LNCaP clone FGC (cell line): ENCODE results near the gene SULT1C3.

ENCODE experiments used
- DNase-seq: peaks from one replicate; pipeline ENCODE4 v3.0.0-alpha.2; 2011; ENCODE audit warnings: low read depth
- H3K4me3 ChIP-seq: 2 replicates; pipeline ENCODE4 v1.5.1; 2011; ENCODE audit warnings: mild to moderate bottlenecking, low read depth, low read length, control low read depth
- TF ChIP-seq, protein P1 (sequence below): IDR thresholded peaks from 2 replicates; pipeline ENCODE4 v1.5.1; 2012; ENCODE audit warnings: mild to moderate bottlenecking; ENCODE audit not compliant: control insufficient read depth, insufficient read depth; ENCODE audit errors: extremely low read depth

SULT1C3 gene

DNA sequence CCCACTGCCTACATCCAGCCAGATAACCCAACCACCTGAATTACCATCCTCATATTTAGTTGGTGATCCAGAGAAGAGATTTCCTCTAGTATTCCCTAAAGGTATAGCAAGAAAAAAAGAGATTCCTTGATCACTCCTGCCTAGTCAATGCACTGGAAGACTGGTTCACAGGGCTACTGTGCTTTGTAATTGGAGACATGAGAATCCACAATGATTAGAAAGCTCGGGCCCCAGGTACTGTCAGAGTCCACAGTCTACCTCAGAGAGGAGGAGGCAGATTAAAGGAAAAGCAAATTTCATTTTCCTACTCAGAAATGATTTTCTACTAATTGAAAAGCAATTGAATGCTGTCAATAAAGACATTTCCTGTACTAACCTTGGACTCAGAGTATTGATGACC, 22.3 kb downstream of the SULT1C3 start:
- TF ChIP-seq, protein P1, sequence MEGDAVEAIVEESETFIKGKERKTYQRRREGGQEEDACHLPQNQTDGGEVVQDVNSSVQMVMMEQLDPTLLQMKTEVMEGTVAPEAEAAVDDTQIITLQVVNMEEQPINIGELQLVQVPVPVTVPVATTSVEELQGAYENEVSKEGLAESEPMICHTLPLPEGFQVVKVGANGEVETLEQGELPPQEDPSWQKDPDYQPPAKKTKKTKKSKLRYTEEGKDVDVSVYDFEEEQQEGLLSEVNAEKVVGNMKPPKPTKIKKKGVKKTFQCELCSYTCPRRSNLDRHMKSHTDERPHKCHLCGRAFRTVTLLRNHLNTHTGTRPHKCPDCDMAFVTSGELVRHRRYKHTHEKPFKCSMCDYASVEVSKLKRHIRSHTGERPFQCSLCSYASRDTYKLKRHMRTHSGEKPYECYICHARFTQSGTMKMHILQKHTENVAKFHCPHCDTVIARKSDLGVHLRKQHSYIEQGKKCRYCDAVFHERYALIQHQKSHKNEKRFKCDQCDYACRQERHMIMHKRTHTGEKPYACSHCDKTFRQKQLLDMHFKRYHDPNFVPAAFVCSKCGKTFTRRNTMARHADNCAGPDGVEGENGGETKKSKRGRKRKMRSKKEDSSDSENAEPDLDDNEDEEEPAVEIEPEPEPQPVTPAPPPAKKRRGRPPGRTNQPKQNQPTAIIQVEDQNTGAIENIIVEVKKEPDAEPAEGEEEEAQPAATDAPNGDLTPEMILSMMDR = no peak
- DNase-seq = no peak
- H3K4me3 ChIP-seq = no peak overlapping the region

DNA sequence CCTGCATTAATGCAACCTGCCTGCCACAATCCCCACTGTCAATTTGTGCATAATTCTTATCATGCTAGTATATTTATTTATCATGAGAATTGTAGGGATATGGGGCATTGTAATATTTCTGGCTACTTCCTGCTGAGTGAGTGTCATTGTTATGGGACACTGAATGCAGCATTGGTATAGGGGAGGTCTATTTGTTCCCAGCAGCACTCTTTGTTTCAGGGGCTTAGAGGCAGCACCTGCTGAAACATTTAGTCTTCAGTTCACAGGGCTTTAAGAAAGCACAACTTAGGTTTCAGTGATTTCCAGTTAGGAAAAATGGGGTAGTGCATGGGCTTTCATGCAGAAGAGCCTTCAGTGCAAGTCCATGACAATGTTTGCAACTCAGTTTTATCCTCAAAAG, 23.6 kb downstream of the SULT1C3 start:
- DNase-seq = no peak
- H3K4me3 ChIP-seq = no peak overlapping the region
- TF ChIP-seq, protein P1 = no peak

DNA sequence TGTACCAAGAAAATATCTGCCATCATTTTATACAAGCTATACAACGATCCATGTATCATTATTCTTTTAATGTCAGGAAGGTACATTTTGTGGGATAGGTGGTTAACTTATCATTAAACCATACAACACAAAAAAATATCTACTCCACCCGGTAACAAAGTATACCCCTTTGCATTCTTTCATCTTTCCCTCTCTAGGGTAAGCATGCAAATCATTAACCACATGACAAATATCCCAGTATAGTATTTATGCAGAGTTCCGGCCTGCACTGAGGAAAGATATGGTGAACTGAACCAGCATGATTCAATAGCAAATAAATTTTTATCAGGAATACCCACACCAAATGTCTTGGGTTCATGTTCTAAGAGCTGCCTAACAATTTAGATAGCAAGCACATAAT, 26.4 kb downstream of the SULT1C3 start:
- H3K4me3 ChIP-seq = no peak overlapping the region
- TF ChIP-seq, protein P1 = no peak
- no peak for DNase-seq

DNA sequence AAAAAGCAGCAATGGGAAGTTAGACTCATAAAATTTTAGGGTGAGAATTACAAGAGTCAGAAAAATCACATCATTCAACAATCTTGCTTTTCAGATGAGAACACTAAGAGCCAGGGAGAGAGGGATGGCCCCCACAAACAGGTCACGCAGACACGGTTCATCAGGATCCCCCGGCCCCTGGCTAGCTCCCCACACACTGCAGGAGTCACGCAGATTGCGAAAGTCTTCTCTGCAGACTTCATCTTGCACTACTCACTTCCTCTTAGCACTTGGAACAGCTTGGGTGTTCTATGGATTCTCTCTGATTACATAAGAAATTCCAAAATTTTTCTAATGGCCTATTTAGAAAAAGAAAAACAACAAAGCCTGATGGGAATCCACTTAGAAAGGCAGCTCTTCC, 27.3 kb downstream of the SULT1C3 start:
- TF ChIP-seq, protein P1 = no peak
- no peak for DNase-seq
- no peak overlapping the region for H3K4me3 ChIP-seq

DNA sequence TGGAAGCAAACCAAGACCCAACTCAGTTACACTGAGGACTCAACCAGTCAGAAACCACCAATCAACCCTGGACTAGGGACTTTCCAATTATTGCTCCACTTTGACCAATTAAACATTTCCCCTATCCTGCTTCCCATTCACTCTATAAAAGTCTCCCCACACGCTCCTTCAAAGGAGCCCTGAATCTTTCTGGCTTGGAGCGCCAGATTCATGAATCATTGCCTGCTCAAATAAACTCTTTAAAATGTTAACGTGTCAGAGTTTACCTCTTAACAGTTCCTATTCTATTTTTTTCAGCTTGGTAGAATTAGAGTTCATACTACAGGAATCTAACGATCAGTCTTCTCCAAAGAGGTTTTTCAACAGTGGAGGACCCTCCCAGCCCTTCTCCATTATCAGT, 28.2 kb downstream of the SULT1C3 start:
- H3K4me3 ChIP-seq = no peak overlapping the region
- no peak for DNase-seq
- TF ChIP-seq, protein P1 = no peak

DNA sequence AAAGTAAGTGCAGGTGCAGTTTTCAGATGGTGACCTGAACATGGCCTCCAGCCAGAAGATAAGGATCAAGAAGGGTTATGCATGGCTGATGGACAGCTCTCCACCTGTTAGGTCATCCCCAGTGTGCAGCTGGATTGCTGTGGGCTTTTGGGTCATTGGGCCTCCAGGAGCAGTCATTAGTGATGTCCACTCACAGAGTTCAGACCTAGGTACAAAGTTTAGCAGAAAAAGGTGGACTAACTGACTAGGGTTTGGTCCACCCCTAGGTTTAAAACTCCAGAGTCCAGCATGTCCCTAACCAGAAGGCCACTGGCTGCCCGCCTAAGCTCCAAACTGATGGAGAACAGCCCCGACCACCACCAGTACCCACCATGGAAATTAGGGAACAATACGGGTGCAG, 30.6 kb downstream of the SULT1C3 start:
- TF ChIP-seq, protein P1 = no peak
- no peak for DNase-seq
- H3K4me3 ChIP-seq = no peak overlapping the region

DNA sequence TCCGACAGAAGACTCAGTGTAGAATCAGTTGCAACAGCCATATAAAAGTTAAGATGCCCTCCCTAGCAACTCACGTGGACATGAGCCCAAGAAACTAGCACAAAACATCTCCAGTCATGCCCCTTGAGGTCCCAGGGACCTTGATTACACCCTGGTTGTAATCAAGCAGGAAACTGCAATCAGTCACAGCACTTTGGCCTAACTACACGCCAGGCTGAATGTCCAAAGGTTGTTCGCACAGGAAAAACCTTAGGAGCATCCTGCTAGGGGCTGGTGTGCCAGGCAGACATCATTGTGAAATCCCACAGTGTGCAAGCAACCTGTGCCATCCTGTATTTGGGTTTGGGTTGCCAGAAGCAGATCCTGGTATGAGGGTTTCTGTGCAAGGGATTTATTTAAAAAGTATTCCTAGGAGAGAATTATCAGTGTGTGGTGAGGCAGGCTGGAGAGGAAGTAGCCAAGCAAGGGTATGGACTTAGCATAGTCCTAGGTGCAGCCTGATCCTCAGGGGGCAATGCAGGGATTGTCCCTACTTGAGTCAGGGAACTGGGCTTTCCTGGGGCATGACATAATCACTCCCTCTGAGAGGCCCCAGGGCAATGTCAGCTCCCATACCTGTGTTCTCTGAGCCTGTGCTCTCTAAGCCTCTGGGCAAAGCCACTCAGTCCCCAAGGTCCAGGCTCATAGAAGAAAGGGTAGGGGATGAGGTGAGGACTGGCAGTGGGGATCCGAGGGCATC, 31.2 kb downstream of the SULT1C3 start:
- DNase-seq = no peak
- no peak overlapping the region; the same call in 1 of the 2 replicates for H3K4me3 ChIP-seq
- TF ChIP-seq, protein P1 = no peak
